K562 (cell line): ENCODE data around the gene KSR2. TPM values are rescaled to one million over a fixed set of nuclear protein-coding genes. Genes with fewer than 3 reads are reported as not detected.

Source experiments
- ATAC-seq: fragments of 200-7000 bp; cut with Tn5 transposase; 3 replicates; pipeline ENCODE4 v1.9.1; 2020; ENCODE audit warnings: moderate library complexity
- BruUV-seq: library from RNA; stranded (reverse); fragments of 400-500 nt; replicated peaks from 2 replicates; lab custom pipeline; 2021; lab: Mats Ljungman, UMichigan
- CTCF ChIA-PET: fragments of 300-600 bp; formaldehyde crosslinking; extraction: SDS; loops from one replicate; lab custom pipeline; 2021; ENCODE audit warnings: low intra/inter-chr PET ratio; lab: Yijun Ruan, JAX
- POLR2A ChIA-PET: fragments of 300-600, 350-650 bp; sonication (Branson Sonifier 250); formaldehyde crosslinking; extraction: SDS; loops from one replicate; lab custom pipeline; 2021; ENCODE audit warnings: antibody characterized with exemption, inconsistent platforms; lab: Yijun Ruan, JAX
- DNase-seq, 4 experiments: peaks; one replicate each; pipeline versions ENCODE4 v3.0.0 to v3.0.0-alpha.2; 2011 to 2018; ENCODE audit warnings: low spot score in 3 of 4, mixed read lengths in 3 of 4; ENCODE audit errors: extremely low read depth in 1 of 4
- FAIRE-seq: peaks from 2 replicates; lab custom pipeline; 2011; peaks lifted over from hg19 to GRCh38; lab: Jason Lieb, UNC
- H2AFZ ChIP-seq: 2 replicates; pipeline ENCODE4 v1.6.0; 2011; ENCODE audit warnings: low read depth, low read length, control low read depth, inconsistent platforms
- H3K27ac ChIP-seq: fragments of 200-600 bp; 3 replicates; pipeline ENCODE4 v1.8.0; 2011; ENCODE audit warnings: low read depth, mild to moderate bottlenecking, control low read depth, inconsistent platforms, low read length, moderate library complexity, mixed read lengths; ENCODE audit errors: extremely low read depth
- H3K27me3 ChIP-seq, 2 experiments: fragments of 300-600 bp in 1 of 2; 2 replicates in 1 of 2; 3 replicates in 1 of 2; pipeline versions ENCODE4 v1.6.0 to v1.8.0; 2011; ENCODE audit warnings: inconsistent platforms in 2 of 2, low read length in 2 of 2, mild to moderate bottlenecking in 1 of 2, mixed read lengths in 1 of 2, moderate library complexity in 1 of 2; ENCODE audit not compliant: control insufficient read depth in 2 of 2, insufficient read depth in 2 of 2
- H3K36me3 ChIP-seq: fragments of 300-600 bp; 3 replicates; pipeline ENCODE4 v1.8.0; 2011; ENCODE audit warnings: mild to moderate bottlenecking, low read length, inconsistent platforms; ENCODE audit not compliant: control insufficient read depth, insufficient read depth
- H3K4me1 ChIP-seq, 2 experiments: fragments of 200-600 bp in 1 of 2; replicated peaks in 1 of 2; 2 replicates in 1 of 2; 3 replicates in 1 of 2; pipeline versions ENCODE4 v1.5.1 to v1.8.0; 2011; ENCODE audit warnings: inconsistent platforms in 2 of 2, low read length in 2 of 2, mild to moderate bottlenecking in 1 of 2, mixed read lengths in 1 of 2, moderate library complexity in 1 of 2; ENCODE audit not compliant: control insufficient read depth in 2 of 2, insufficient read depth in 2 of 2
- H3K4me2 ChIP-seq: 2 replicates; pipeline ENCODE4 v1.6.1; 2011; ENCODE audit warnings: low read length, control low read depth, inconsistent platforms, mixed read lengths; ENCODE audit not compliant: insufficient read depth
- H3K4me3 ChIP-seq: fragments of 200-600 bp; sonication (generic), shearing (Covaris generic); 2 replicates; pipeline ENCODE4 v1.5.1; 2016; ENCODE audit warnings: control low read depth, inconsistent platforms
- H3K79me2 ChIP-seq: fragments of 200-600 bp; 3 replicates; pipeline ENCODE4 v1.8.0; 2011; ENCODE audit warnings: low read length, inconsistent platforms; ENCODE audit not compliant: control insufficient read depth, insufficient read depth
- H3K9ac ChIP-seq, 2 experiments: 2 replicates each; pipeline versions ENCODE4 v1.6.0 to v1.6.1; 2011; ENCODE audit warnings: low read depth in 2 of 2, low read length in 2 of 2, control low read depth in 1 of 2, inconsistent platforms in 1 of 2, mild to moderate bottlenecking in 1 of 2, mixed read lengths in 1 of 2; ENCODE audit not compliant: insufficient read depth in 1 of 2
- H3K9me1 ChIP-seq: one replicate; pipeline ENCODE4 v1.6.0; 2011; ENCODE audit warnings: inconsistent platforms, mild to moderate bottlenecking, low read length, moderate library complexity; ENCODE audit not compliant: control insufficient read depth, insufficient read depth
- H3K9me3 ChIP-seq: replicated peaks from 2 replicates; pipeline ENCODE4 v1.5.1; 2011; ENCODE audit warnings: low read depth, low read length, inconsistent platforms; ENCODE audit not compliant: control insufficient read depth, insufficient read depth
- H4K20me1 ChIP-seq: replicated peaks from 2 replicates; pipeline ENCODE4 v1.6.1; 2011; ENCODE audit warnings: low read length, inconsistent platforms, mixed read lengths; ENCODE audit not compliant: control insufficient read depth, insufficient read depth
- GATAD2B ChIP-seq: fragments of 450-650 bp; IDR thresholded peaks from 2 replicates; pipeline ENCODE4 v1.6.1; 2017; ENCODE audit warnings: mild to moderate bottlenecking, borderline replicate concordance
- MCM5 ChIP-seq: fragments of 450-650 bp; IDR thresholded peaks from 2 replicates; pipeline ENCODE4 v1.6.1; 2016; ENCODE audit warnings: low read depth
- NFYB ChIP-seq: IDR thresholded peaks from 2 replicates; pipeline ENCODE4 v1.6.1; 2011; ENCODE audit warnings: mild to moderate bottlenecking, moderate library complexity; ENCODE audit not compliant: insufficient read length; ENCODE audit errors: extremely low read depth
- RAD51 ChIP-seq: fragments of 450-650 bp; IDR thresholded peaks from 2 replicates; pipeline ENCODE4 v1.7.1; 2016; ENCODE audit warnings: low read depth, mild to moderate bottlenecking, borderline replicate concordance
- WGBS: fragments of 100-300 bp; shearing (Covaris generic); methylation state at CpG from one replicate; pipeline ENCODE4 v1.1.6; 2016; ENCODE audit warnings: low coverage, mixed read lengths; ENCODE audit not compliant: insufficient coverage; ENCODE audit errors: missing lambda C conversion rate; 5-methylcytosine and 5-hydroxymethylcytosine counted together
- in situ Hi-C: fragments of 300-500 bp; cut with MboI; formaldehyde crosslinking; loops from 4 replicates; pipeline ENCODE4 v1.15.0; 2018; ENCODE audit warnings: inconsistent platforms, mixed read lengths
- intact Hi-C: fragments of 100-400 bp; cut with micrococcal nuclease; formaldehyde crosslinking; loops from 2 replicates; pipeline ENCODE4 v1.14.2; 2022
- polyA plus RNA-seq, 8 experiments: library from polyadenylated mRNA; depleted of rRNA in 4 of 8; stranded (reverse) in 5 of 8; unstranded in 3 of 8; fragments of >200 nt; fragmentation: Nextera tagmentation in 2 of 8; fragmentation: Illumina TruSeq in 1 of 8; extraction: Ambion mirVana in 2 of 8; extraction: Trizol in 1 of 8; gene quantifications; 2 replicates each; pipeline versions ENCODE4 v1.2.1 to v1.2.3, GENCODE V29; 2011 to 2014; ENCODE audit warnings: inconsistent platforms in 1 of 8, missing spikeins in 1 of 8
- total RNA-seq, 7 experiments: library from RNA; depleted of rRNA in 6 of 7; stranded (reverse); fragments of >200 nt in 6 of 7; fragmentation: Illumina TruSeq in 2 of 7; extraction: Trizol in 2 of 7; gene quantifications; 2 replicates each; pipeline versions ENCODE4 v1.2.1 to v1.2.3, GENCODE V29; 2011 to 2021; ENCODE audit warnings: low replicate concordance in 1 of 7
- TF ChIP-seq, protein P1 (sequence below): sonication (generic); formaldehyde crosslinking; IDR thresholded peaks from 2 replicates; pipeline ENCODE4 v1.5.0; 2020; ENCODE audit warnings: missing genetic modification reagents
- TF ChIP-seq, protein P2 (sequence below): sonication (generic); formaldehyde crosslinking; IDR thresholded peaks from 2 replicates; pipeline ENCODE4 v1.9.0; 2022; ENCODE audit warnings: mild to moderate bottlenecking, missing genetic modification reagents
- TF ChIP-seq, protein P3 (sequence below), 2 experiments: IDR thresholded peaks in 1 of 2; conservative IDR thresholded peaks in 1 of 2; 2 replicates each; pipeline ENCODE4 v1.6.1; 2016; ENCODE audit warnings: low read depth in 2 of 2, mild to moderate bottlenecking in 1 of 2, missing compliant biosample characterization in 1 of 2, missing genetic modification characterization in 1 of 2, moderate library complexity in 1 of 2

KSR2 gene
- total and polyA plus RNA-seq, 9 of the 15 experiments (the other 6 are each of a cell fraction or from before 2014, with no cell fraction given): not detected

DNA sequence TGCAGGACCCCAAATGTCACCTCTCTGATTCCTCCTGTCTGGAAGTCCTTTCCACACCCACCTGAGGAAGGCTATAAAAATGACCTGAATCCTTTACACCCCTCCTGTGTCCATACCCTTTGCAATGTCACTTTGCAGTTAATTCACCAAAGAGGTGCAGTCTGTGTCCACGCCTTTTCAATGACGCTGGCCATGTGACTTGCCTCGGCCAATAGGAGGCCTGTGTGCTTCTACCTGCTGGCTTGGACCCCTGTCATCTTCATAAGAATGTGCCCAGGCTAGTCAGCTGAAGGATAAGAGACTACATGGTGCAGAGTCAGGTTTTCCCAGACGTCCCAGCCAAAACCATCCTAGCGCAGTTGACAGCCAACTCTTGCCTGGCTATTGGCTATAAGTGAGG is 101.4 kb downstream of the KSR2 start:
- in situ Hi-C loops (no loop called here), intact Hi-C loops (no loop called here)
- CTCF ChIA-PET: no interaction called here
- no peaks in the 10 kb centered on the region for H3K36me3 ChIP-seq
- H4K20me1 ChIP-seq: no peaks in the 10 kb centered on the region
- TF ChIP-seq, protein P1, sequence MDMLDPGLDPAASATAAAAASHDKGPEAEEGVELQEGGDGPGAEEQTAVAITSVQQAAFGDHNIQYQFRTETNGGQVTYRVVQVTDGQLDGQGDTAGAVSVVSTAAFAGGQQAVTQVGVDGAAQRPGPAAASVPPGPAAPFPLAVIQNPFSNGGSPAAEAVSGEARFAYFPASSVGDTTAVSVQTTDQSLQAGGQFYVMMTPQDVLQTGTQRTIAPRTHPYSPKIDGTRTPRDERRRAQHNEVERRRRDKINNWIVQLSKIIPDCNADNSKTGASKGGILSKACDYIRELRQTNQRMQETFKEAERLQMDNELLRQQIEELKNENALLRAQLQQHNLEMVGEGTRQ (CRISPR knock-in tag): peak; percentile 66
- TF ChIP-seq, protein P2, sequence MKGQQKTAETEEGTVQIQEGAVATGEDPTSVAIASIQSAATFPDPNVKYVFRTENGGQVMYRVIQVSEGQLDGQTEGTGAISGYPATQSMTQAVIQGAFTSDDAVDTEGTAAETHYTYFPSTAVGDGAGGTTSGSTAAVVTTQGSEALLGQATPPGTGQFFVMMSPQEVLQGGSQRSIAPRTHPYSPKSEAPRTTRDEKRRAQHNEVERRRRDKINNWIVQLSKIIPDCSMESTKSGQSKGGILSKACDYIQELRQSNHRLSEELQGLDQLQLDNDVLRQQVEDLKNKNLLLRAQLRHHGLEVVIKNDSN (CRISPR knock-in tag): peak; percentile 73
- TF ChIP-seq, protein P3, sequence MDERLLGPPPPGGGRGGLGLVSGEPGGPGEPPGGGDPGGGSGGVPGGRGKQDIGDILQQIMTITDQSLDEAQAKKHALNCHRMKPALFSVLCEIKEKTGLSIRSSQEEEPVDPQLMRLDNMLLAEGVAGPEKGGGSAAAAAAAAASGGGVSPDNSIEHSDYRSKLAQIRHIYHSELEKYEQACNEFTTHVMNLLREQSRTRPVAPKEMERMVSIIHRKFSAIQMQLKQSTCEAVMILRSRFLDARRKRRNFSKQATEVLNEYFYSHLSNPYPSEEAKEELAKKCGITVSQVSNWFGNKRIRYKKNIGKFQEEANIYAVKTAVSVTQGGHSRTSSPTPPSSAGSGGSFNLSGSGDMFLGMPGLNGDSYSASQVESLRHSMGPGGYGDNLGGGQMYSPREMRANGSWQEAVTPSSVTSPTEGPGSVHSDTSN (CRISPR knock-in tag; IDR thresholded peaks at IDR 0.05; ENCODE audit: low read depth): no peak
- TF ChIP-seq, protein P3 (tag; conservative IDR thresholded peaks at IDR 0.05; ENCODE audit: low read depth): no peak
- no peak for TF ChIP-seq GATAD2B
- peak; percentile 82 for TF ChIP-seq NFYB
- TF ChIP-seq RAD51: peak; percentile 43; the same call in 1 of the 2 replicates
- TF ChIP-seq MCM5: no peak
- H3K9me1 ChIP-seq: no peaks in the 10 kb centered on the region
- FAIRE-seq (no peak), ATAC-seq (no peak), DNase-seq (no peak)
- POLR2A ChIA-PET: interaction anchor here (0.6 to 0.7 kb wide), 2 partner anchors 260 to 594 kb away, joined by 3 read pairs; no protein-coding TSS in a partner anchor
- no peaks in the 10 kb centered on the region for H3K4me1 ChIP-seq
- WGBS: 2% methylated on average over 5 of the region's 5 CpGs
- H3K9me3 ChIP-seq: no peaks in the 10 kb centered on the region; the same call in none of the 2 replicates
- H3K27ac ChIP-seq: no peak overlapping the region
- no TSS peak for BruUV-seq
- H3K9ac ChIP-seq: no peak overlapping the region
- H2AFZ ChIP-seq: no peak overlapping the region
- H3K4me2 ChIP-seq: no peak overlapping the region
- H3K27me3 ChIP-seq: peaks cover 4 to 20% of the 10 kb centered on the region in 2 experiments; a peak in 3 of 5 replicates
- H3K79me2 ChIP-seq: no peaks in the 10 kb centered on the region
- H3K4me3 ChIP-seq: no peak overlapping the region
